Breast epithelium (tissue), 3 donors: ENCODE data around the gene KRTAP5-3.

Source experiments
- CTCF ChIP-seq, 3 donors: fragments of 450-650 bp; IDR thresholded peaks; one replicate each; pipeline ENCODE4 v1.5.1; 2016 to 2017; ENCODE audit warnings: antibody characterized with exemption in 3 of 3, mild to moderate bottlenecking in 3 of 3, moderate library complexity in 3 of 3
- POLR2A ChIP-seq: fragments of 450-650 bp; IDR thresholded peaks from one replicate; pipeline ENCODE4 v1.6.1; 2016; ENCODE audit warnings: antibody characterized with exemption, mild to moderate bottlenecking, moderate library complexity

- TF ChIP-seq POLR2A (no peak), CTCF (IDR thresholded peaks at IDR 0.05) (no peak)
Measured at GRCh38 chr11:1563697-1564534, 44.3 kb downstream of the KRTAP5-3 start.
